ENCODE data around the gene TRIOBP. TPM values are rescaled to one million over a fixed set of nuclear protein-coding genes. Genes with fewer than 3 reads are reported as not detected.

The TRIOBP gene
- total RNA-seq, 4 donors from 2014 or later: 58.6 to 71.6 (median 64.3) TPM

- H3K36me3 ChIP-seq: peaks cover 52% of the 10 kb centered on the region
- WGBS: 79% methylated on average over 7 of the region's 10 CpGs
- peaks cover 64% of the 10 kb centered on the region for H3K4me1 ChIP-seq
These were observed 56.9 kb downstream of the TRIOBP start for GRCh38 chr22:37753746-37754145.

GRCh38 chr22:37757663-37758062, 60.8 kb downstream of the TRIOBP start:
- Histone ChIP-seq H3K27ac (no peak overlapping the region), H3K4me3 (no peak overlapping the region), H3K4me1 (peaks cover 30% of the 10 kb centered on the region), H3K9me3 (no peaks in the 10 kb centered on the region), H3K27me3 (no peaks in the 10 kb centered on the region), H3K36me3 (peaks cover 79% of the 10 kb centered on the region)
- TF ChIP-seq, protein P1, sequence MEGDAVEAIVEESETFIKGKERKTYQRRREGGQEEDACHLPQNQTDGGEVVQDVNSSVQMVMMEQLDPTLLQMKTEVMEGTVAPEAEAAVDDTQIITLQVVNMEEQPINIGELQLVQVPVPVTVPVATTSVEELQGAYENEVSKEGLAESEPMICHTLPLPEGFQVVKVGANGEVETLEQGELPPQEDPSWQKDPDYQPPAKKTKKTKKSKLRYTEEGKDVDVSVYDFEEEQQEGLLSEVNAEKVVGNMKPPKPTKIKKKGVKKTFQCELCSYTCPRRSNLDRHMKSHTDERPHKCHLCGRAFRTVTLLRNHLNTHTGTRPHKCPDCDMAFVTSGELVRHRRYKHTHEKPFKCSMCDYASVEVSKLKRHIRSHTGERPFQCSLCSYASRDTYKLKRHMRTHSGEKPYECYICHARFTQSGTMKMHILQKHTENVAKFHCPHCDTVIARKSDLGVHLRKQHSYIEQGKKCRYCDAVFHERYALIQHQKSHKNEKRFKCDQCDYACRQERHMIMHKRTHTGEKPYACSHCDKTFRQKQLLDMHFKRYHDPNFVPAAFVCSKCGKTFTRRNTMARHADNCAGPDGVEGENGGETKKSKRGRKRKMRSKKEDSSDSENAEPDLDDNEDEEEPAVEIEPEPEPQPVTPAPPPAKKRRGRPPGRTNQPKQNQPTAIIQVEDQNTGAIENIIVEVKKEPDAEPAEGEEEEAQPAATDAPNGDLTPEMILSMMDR (IDR thresholded peaks at IDR 0.05): no peak
- no peak for TF ChIP-seq POLR2AphosphoS5 (IDR thresholded peaks at IDR 0.05)
- TF ChIP-seq POLR2A (IDR thresholded peaks at IDR 0.05): no peak
- TF ChIP-seq EP300 (IDR thresholded peaks at IDR 0.05): no peak
- DNase-seq (ENCODE audit: low spot score in 2 of 2): no peak
- WGBS: 83% methylated on average over 3 of the region's 27 CpGs

More at GRCh38 chr22:37753746-37754145, 56.9 kb downstream of the TRIOBP start:
- Histone ChIP-seq H3K4me3 (no peak overlapping the region), H3K9me3 (no peaks in the 10 kb centered on the region), H3K27me3 (no peaks in the 10 kb centered on the region), H3K27ac (peak overlapping the region; percentile 96)
- DNase-seq (ENCODE audit: low spot score in 2 of 2): no peak
- TF ChIP-seq POLR2AphosphoS5 (IDR thresholded peaks at IDR 0.05) (no peak), POLR2A (IDR thresholded peaks at IDR 0.05) (no peak)
- TF ChIP-seq, protein P1 (IDR thresholded peaks at IDR 0.05): no peak

- no peak for DNase-seq (ENCODE audit: low spot score in 2 of 2)
- no peaks in the 10 kb centered on the region for H3K27me3 ChIP-seq
- no peak overlapping the region for H3K4me3 ChIP-seq
- peaks cover 87% of the 10 kb centered on the region for H3K36me3 ChIP-seq
- no peak overlapping the region for H3K27ac ChIP-seq
- WGBS: 79% methylated on average over 9 of the region's 10 CpGs
- TF ChIP-seq EP300 (IDR thresholded peaks at IDR 0.05): no peak
- TF ChIP-seq, protein P1 (IDR thresholded peaks at IDR 0.05): no peak
- no peak for TF ChIP-seq POLR2A (IDR thresholded peaks at IDR 0.05)
- TF ChIP-seq POLR2AphosphoS5 (IDR thresholded peaks at IDR 0.05): no peak
- no peaks in the 10 kb centered on the region for H3K9me3 ChIP-seq
- H3K4me1 ChIP-seq: peaks cover 24% of the 10 kb centered on the region
These were observed 61.8 kb downstream of the TRIOBP start for GRCh38 chr22:37758694-37759093.

- no peak for DNase-seq (ENCODE audit: low spot score in 2 of 2)
- peaks cover 87% of the 10 kb centered on the region for H3K36me3 ChIP-seq
- TF ChIP-seq, protein P1 (IDR thresholded peaks at IDR 0.05): no peak
- TF ChIP-seq EP300 (IDR thresholded peaks at IDR 0.05) (no peak), POLR2A (IDR thresholded peaks at IDR 0.05) (no peak), POLR2AphosphoS5 (IDR thresholded peaks at IDR 0.05) (no peak)
- WGBS: 90% methylated on average over 7 of the region's 11 CpGs
- H3K27me3 ChIP-seq: no peaks in the 10 kb centered on the region
- no peak overlapping the region for H3K4me3 ChIP-seq
- H3K4me1 ChIP-seq: peaks cover 20% of the 10 kb centered on the region
- no peaks in the 10 kb centered on the region for H3K9me3 ChIP-seq
- no peak overlapping the region for H3K27ac ChIP-seq
These were observed 62.4 kb downstream of the TRIOBP start for GRCh38 chr22:37759281-37759680.

DNA sequence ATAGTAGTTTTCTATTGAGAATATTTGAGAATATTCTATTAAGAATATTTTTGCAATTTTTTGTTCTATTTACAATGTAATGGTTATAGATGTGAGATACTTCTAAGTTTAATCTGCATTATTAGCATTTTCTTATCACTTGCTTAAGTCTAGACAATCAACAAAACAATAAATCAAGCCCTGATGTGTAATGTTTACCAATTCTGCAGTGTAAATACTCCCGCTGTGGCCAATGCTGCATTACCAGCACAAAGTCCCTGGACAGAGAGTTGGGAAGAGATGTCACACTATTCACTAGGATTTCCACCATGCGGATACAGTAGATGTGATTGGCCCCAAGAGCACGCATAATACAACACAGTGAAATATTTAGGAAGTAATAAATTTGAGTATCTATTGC, 63.3 kb downstream of the TRIOBP start:
- no peak for TF ChIP-seq EP300 (IDR thresholded peaks at IDR 0.05)
- TF ChIP-seq, protein P1 (IDR thresholded peaks at IDR 0.05): no peak
- TF ChIP-seq POLR2AphosphoS5 (IDR thresholded peaks at IDR 0.05): no peak
- no peak for TF ChIP-seq POLR2A (IDR thresholded peaks at IDR 0.05)
- no peak for DNase-seq (ENCODE audit: low spot score in 2 of 2)
- Histone ChIP-seq H3K36me3 (peaks cover 86% of the 10 kb centered on the region), H3K4me1 (peaks cover 24% of the 10 kb centered on the region), H3K27ac (no peak overlapping the region), H3K9me3 (no peaks in the 10 kb centered on the region), H3K27me3 (no peaks in the 10 kb centered on the region), H3K4me3 (no peak overlapping the region)
- WGBS: 94% methylated on average over 3 of the region's 3 CpGs

All from suprapubic skin (tissue), 4 donors.